Lower leg skin (tissue), 3 donors: ENCODE data around the gene TTC1.

Source experiments
- CTCF ChIP-seq, 3 donors: fragments of 450-650 bp; IDR thresholded peaks; one replicate each; pipeline ENCODE4 v1.5.1; 2016; ENCODE audit warnings: antibody characterized with exemption in 3 of 3, mild to moderate bottlenecking in 3 of 3, moderate library complexity in 2 of 3
- POLR2A ChIP-seq, 2 donors: fragments of 450-650 bp; IDR thresholded peaks; one replicate each; pipeline ENCODE4 v1.6.1; 2016 to 2017; ENCODE audit warnings: antibody characterized with exemption in 2 of 2, mild to moderate bottlenecking in 1 of 2, moderate library complexity in 1 of 2

- no peak for TF ChIP-seq POLR2A (IDR thresholded peaks at IDR 0.05)
- no peak for TF ChIP-seq CTCF (IDR thresholded peaks at IDR 0.05)
These were observed 37.4 kb upstream of the TTC1 start for GRCh38 chr5:159971514-159971913.
